Measurements from ENCODE around the gene SMIM33.
"Not testable (repeated sequence)": the region's sequence is repeated elsewhere in the genome, so short reads cannot be mapped to it uniquely, and the experiment has no call there.

The SMIM33 gene

DNA sequence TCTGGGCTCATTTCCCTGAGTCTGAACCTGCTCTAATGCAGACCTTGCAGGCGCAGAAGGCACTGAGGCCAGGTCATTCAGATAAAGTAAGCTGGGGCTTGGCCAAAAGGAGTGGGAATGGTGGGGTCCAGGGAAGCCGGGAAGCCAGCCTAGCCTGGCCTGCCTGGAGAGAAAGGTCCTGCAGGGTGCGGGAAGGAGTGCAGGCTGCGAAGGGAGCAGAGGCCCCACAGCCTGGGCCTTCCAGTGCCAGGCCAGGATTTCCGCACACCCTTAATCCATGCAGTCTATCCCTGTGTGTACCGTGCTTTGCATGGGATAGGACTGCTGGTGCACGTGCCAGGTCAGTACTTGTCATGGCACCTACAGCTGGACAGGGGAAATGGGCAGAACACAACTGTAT lies 15.4 kb downstream of the SMIM33 start:
- no peak for DNase-seq

DNA sequence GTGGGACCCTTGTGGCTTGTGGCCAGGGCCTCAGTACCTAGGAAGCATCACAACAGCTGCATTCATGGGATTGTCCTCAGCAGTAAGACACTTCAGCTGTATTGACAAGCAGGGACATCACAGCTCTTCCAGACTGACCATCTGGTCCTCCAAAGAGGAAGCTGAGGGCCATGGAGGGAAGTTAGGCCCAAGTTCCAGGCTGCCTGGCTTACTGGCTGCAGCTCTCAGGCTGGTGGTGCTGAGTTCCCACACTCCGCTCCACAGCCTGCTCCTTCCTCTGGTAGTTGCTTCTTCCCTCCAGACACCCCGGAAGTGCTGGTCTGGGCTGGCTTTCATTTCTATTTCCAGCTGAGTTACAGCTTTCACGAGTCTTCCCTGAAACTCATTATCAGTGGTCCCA lies 17.5 kb downstream of the SMIM33 start:
- no peak for DNase-seq

DNA sequence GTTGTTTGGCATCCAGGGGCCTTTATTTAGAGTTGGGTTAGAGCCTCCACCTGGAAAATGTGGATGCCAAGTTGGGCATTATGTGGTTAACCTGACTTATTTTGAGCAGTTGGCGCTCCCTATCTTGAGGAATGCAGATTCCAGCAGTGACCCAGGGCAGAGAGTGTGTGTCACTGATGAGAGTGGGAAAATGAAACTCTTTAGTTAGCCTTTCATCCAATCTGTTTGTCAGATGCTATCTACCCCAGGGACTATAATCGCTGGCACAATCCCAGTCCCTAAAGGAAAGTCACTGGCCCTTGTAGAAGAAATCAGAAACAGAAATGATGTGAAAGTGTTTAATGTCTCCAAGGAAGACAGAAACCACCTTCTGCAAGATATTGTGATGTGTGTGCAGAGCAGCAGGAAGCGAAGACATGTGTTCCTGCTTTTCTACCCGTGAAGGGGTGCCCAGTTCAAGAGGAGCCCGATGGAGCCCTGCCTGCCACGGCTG lies 21.9 kb downstream of the SMIM33 start:
- DNase-seq: no peak

DNA sequence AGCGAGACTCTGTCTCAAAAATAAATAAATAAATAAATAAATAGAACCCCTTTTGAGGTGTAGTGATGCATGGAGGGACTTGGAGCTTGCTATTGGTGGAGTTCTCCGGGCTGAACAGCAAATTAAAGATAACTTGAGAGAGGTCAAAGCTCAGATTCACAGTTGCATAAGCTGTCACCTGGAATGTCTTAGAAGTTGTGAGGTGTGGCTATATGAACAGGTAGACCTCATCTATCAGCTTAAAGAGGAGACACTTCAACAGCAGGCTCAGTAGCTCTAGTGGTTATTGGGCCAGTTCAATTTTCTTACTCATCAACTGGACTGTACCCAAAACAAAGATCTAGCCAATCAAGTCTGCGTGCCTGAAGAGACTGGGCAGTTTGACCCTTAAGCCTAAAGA lies 23.5 kb downstream of the SMIM33 start:
- no peak for DNase-seq

DNA sequence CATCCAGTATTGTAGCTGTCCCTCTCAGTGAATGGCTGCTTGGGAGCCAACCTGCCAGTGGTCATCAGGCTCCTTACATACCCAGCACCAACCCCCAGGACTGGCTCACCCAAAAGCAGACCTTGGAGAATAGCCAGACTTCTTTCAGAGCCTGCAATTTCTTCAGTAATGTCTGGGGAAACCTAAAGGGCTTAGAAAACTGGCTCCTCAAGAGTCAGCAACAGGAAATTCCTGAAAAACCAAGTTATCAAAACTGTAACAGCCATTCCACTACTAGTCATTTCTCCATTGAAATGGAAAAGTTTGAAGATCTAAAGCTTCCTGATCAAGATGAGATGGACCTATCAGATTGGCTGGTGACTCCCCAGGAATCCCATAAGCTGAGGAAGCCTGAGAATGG lies 24.0 kb downstream of the SMIM33 start:
- DNase-seq: no peak

DNA sequence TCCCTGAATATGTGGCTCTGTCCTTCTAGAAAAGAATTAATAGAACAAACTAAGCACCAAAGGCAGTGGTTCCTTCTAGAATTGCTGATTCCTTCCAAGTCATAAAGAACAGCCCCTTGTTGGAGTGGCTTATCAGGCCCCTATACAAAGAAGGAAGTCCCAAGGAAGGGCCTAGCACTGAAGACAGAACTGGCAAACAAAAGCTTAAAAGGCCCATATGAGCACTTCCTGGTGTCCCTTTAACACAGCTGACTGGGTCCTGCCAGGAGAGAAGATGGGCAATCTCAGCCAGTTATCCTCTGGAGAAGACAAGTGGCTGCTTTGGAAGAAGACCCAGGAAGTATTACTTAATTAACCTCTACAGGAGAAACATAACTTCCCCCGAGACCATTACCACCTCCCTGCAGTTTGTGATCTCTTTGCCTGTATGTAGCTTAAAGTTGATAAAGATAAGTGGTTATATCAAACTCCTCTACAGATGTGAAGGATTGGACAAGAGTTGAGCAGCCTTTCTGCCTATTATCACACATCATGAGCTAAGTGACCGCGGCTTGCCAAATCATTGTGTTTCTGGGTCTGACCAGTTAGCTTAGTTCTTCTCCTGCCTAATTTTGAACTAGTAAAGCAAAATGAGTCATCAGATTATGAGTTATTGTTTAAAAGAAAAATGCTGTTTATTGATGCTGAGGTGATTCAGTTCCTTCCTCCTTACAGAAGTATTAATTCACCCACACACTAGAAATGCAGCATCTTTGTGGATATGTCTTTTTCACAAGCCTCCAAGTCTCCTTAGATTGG lies 25.0 kb downstream of the SMIM33 start:
- no peak for DNase-seq

DNA sequence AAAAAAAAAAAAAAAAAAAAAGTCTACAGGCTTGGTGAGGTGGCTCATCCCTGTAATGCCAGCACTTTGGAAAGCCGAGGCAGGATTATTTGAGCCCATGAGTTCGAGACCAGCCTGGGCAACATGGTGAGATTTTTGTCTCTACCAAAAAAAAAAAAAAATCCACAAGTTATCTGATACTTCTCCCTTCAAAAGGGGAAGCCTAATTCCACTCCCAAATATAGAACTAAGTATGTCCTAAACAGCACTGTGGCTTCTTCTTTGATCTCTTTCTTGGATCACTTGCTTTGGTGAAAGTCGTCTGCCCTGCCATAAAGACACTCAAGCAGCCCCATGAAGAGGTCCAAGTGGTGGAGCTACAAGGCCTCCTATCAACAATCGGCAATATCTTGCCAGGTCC lies 30.6 kb downstream of the SMIM33 start:
- DNase-seq: no peak

DNA sequence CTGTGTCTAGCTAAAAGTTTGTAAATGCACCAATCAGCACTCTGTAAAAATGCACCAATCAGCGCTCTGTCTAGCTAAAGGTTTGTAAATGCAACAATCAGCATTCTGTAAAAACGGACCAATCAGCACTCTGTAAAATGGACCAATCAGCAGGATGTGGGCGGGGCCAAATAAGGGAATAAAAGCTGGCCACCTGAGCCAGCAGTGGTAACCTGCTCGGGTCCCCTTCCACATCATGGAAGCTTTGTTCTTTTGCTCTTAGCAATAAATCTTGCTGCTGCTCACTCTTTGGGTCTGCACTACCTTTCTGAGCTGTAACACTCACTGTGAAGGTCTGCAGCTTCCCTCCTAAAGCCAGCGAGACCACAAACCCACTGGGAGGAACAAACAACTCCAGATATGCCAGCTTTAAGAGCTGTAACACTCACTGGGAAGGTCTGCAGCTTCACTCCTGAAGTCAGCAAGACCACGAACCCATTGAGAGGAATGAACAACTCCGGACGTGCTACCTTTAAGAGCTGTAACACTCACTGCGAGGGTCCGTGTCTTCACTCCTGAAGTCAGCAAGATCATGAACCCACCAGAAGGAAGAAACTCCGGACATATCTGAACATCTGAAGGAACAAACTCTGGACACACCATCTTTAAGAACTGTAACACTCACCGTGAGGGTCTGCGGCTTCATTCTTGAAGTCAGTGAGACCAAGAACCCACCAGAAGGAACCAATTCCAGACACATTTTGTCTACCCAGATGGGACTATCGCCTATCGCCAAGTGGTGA lies 32.4 kb downstream of the SMIM33 start:
- DNase-seq: not testable (repeated sequence)

DNA sequence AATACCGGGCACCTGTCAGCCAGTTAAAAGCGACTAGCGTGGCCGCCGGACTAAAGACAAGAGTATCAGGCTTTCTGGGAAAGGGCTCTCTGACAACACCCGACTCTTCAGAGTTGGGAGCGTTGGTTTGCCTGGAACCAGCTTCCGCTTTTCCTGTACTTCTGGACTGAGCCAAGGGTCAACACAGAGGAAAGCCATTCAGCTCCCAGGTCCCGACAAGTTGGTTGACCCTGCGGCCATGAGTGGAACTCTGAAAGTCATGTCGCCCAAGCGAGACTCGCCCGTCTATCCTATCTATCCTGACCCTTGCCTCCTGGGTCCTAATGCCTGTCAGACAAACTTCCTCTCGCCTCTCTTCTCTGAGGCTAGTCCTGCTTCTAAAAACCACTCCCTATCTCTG lies 33.1 kb downstream of the SMIM33 start:
- not testable (repeated sequence) for DNase-seq

DNA sequence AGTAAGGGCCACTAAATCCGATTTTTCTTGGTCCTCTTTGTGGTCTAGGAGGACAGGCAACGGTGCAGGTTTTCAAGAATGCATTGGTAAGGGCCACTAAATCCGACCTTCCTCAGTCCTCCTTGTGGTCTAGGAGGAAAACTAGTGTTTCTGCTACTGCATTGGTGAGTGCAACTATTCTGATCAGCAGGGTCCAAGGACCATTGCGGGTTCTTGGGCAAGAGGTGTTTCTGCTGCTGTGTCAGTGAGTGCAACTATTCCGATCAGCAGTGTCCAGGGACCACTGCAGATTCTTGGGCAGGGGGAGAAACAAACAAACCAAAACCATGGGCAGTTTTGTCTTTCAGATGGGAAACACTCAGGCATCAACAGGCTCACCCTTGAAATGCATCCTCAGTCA lies 33.9 kb downstream of the SMIM33 start:
- not testable (repeated sequence) for DNase-seq

DNA sequence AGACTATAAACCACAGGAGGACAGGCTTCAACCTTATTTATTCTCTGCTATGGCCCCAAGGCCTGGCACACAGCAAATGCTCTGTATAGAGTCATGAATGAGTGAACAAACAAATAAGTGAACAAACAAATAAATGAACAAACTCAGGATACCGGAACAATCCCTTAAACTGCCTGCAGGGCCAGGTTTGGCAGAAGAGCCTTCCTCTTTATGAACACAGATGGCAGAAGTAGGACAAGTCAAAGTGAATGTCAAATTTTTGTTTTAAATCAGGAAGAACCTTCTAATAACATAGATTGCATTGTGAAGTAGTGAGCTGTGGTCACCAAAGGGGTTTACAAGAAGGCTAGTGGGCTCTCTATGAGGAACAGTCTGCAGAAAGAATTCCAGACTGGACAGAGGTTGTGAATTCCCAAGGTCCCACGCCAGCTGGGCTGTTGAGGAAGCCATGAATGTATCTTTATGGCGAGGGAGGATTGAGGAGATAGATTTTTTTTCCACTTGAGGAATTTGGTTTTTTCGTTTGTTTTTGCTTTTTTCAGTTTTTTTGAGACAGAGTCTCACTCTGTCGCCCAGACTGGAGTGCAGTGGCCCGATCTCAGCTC lies 42.1 kb downstream of the SMIM33 start:
- no peak for DNase-seq

DNA sequence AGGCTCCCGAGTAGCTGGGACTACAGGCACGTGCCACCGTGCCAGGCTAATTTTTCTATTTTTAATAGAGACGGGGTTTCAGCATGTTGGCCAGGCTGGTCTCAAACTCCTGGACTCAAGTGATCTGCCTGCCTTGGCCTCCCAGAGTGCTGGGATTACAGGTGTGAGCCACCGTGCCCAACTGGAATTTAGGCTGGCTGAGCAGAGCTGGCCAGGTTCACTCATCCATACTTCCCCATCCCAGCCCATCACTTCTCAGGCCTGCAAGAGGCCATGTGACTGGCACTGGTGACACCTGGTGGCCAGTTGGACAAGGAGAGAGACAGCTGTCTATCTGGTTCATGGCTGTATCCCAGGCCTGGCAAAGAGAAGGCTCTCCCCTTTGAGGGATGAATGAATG lies 42.6 kb downstream of the SMIM33 start:
- DNase-seq: peak; percentile 83

DNA sequence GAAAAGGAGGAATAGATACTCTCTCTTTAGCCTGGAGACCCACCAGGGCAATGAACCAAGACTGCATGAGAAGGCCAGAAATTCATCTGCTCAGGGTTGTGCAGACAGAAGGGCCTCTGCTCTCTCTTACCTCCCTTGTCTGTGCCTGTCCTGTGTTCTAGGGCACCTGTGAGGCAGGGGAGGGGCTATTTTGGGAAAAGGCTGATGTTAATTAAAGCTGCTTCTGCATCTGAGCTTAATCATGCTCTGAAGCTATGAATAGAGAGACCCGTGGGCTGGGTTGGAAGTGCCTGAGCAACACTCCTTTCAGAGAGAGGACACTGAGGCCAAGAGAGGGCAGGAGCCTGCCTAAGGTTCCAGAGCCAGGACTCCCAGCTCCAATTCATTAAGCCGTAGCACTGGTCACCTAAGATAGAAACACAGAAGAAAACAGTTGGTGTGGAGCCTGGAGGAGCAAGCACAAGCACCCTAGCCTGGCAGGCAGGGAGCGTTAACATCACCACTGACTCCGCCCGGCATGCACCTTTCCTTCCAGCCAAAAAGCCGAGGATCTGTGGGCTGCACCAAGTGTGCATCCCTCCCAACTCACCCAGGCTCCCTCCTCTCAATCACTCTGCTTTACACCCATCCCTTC lies 43.2 kb downstream of the SMIM33 start:
- DNase-seq: no peak

DNA sequence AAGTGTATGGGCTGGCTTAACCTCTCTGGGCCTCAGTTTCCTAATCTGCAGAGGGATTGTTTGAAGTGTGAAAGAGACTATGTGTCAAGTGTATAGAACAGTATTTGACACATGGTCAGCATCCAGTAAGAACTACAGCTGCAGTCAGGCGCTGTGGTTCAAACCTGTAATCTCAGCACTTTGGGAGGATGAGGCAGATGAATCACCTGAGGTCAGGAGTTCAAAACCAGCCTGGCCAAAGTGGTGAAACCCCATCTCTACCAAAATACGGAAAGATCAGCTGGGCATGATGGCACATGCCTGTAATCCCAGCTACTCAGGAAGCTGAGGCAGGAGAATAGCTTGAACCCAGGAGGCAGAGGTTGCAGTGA lies 43.7 kb downstream of the SMIM33 start:
- no peak for DNase-seq

DNA sequence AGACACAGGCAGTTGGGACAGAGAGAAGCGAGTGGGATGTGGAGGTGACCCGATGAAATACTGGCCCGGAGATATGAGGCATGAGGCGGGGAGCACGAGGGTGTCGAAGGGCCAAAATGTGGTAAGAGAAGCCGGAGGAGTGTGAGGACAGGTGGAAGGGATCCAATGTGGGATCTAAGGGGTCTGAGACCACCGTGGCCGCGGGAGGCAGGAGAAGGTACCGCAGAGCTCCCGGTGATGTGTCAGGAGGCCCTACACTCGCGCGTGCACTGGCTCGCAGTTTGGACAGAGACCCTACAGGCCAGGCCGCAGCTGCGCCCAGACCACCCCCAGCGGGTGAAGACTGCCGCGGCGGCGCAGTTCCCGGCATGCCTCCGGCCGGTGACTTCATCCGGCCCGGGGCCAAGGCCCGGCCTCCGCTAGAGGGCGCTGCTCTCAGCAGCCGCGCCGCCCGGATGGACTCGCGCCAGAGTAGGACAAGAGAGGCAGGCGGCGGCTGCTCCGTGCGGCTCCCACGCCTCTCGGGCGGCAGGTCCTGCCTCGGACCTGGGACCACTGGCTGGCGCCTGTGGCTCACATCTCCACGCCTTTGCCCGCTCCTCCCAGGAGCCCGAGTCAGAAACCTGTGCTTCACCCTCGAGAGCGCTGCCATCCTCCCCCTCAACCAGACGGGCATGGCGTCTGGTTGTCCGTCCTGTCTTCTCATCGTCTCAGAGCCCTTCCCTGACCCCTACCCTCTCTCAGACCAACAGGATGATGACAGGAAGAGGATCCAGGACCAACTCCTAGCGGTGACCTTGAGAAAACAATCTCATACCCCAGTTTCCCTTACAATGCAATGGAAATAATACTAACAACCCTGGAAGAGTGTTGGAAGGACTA lies 47.1 kb downstream of the SMIM33 start:
- peak; percentile 89 for DNase-seq
